Cerebellar nuclear complex (tissue), 1 donor: ENCODE measurements around the gene OR9I1.

ENCODE experiments used
- DNase-seq, 2 experiments: peaks; one replicate each; lab custom pipeline; 2025; lab: John Stamatoyannopoulos, UW

Gene OR9I1

DNA sequence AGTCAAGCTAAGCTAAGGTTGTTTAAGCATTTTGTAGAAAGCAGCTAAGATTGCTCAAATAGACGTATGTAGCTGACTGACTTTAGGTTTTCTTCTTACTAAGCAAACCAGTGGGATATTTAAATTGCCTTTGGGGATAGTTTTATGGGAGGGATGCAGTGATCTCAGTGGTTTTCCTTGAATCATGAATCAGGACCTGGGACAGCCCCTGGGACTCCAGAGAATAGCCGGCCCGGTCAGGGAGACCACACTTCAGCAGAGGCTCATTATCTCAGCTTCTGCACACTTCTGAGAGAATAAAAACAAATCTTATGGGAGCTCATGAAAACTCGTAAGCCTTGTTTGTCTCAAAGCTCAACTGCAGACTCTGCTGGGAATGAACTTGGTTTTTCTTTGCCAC, at the start of gene OR9I1:
OR9I1 (minus strand) TSS at position 62 of the 400 bp plus-strand sequence. CDS start 6,086 bp downstream, outside the sequence.
- no peak for DNase-seq

DNA sequence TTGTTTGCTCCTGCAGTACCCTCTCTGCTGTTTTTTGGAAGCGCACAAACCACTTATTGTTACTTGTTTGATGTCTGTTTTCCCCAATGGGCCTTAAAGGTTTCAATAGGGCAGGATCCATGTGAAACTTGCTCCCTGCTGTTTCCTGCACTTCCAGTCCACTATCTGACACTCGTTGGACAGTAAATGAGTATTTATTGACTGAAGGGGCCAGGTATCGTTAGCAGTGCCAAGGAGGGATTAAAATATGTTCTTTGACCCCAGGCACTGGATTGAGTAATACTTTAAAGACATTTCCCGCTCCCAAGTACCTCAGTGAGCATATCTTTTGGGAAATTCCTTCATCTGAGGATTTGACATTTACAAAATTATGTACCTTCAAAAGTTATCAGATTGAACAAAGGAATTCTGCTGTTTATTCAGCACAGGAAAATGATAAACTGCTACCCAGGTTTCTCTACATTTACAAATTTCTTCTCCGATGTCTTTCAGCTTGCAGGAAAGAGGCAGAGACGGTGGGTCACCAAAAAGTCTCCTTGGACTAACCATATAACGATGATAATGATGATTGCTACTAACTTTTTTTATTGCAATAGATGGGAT, 40.3 kb upstream of the OR9I1 start:
- no peak for DNase-seq

- no peak for DNase-seq
These were observed 39.7 kb upstream of the OR9I1 start for GRCh38 chr11:58164990-58165389.

- DNase-seq = no peak
These were observed 39.1 kb upstream of the OR9I1 start for GRCh38 chr11:58164389-58164788.

GRCh38 chr11:58152781-58153180, 27.5 kb upstream of the OR9I1 start:
- no peak for DNase-seq

- no peak for DNase-seq
These were observed 17.4 kb upstream of the OR9I1 start for GRCh38 chr11:58142761-58143160.

- DNase-seq = no peak
These were observed 9.8 kb upstream of the OR9I1 start for GRCh38 chr11:58135171-58135570.

GRCh38 chr11:58134151-58134550, 8.8 kb upstream of the OR9I1 start:
- DNase-seq = no peak

DNA sequence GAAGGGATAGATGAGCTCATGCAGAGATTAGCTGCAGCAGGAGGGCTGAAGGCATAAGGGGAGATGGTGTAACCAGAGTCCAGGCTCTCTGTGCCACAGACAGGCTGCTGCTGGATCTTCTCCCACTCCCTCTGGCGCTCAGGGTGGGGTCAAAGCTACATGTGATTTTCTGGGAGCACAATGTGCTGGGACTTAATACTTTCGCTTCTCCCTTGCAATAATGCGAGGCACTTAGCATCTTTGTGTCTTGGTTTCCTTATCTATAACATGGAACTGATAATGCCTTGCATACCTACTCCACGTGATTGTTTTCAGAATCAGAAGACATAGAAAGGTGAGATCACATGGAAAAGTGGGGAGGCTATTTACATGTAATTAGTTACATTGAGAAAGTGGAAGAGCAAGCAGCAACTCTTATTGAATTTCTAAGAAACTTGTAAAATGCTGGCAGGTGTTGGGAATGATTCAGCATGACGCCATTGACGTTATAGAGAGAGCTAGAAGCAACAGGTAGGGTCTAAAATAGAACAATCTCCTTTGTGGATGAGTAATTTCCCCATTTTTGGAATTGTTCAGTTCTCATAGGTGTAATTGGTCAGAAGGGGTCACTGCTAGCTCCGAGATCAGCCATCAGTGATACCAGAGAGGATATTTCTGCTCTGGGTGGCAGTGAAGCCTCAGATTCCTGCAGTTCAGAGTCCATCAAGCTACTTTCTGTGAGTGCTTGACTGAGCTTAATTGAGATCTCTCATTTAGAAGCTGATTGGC, 8.2 kb upstream of the OR9I1 start:
- DNase-seq = no peak

GRCh38 chr11:58127350-58127749, 2.0 kb upstream of the OR9I1 start:
- no peak for DNase-seq

- DNase-seq = no peak
These were observed 4.2 kb downstream of the OR9I1 start for GRCh38 chr11:58121096-58121495.

DNA sequence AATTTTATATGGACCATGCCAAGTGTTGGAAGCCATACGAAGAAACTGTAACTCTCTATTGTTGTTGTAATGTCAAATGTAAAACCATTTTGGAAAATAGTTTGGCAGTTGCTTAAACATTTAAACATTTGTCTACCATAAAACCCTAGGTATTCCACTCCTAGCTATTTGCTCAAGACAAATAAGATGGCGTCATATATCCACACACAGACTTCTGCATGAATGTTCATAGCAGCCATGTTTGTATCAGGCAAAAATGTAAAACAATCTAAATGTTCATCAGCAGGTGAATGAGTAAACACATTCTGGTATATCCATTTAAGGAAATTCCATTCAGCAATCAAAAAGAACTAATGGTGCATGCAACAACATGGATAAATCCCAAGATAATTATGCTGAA, 27.9 kb downstream of the OR9I1 start:
- no peak for DNase-seq

DNA sequence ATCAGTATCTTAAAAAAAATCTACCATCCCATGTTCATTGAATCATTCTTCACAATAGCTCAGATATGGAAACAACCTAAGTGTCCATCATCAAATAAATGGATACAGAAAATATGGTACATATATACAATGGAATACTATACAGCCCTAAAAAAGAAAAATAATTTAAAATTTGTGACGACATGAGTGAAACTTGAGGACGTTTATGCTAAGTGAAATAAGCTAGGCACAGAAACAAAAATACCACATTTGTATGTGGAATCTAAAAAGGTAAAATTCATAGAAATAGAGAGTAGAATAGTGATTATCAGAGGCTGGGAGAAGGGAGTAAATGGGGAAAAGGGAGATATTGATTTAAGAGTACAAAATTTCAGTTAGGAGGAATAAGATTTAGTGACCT, 38.8 kb downstream of the OR9I1 start:
- DNase-seq = no peak

DNA sequence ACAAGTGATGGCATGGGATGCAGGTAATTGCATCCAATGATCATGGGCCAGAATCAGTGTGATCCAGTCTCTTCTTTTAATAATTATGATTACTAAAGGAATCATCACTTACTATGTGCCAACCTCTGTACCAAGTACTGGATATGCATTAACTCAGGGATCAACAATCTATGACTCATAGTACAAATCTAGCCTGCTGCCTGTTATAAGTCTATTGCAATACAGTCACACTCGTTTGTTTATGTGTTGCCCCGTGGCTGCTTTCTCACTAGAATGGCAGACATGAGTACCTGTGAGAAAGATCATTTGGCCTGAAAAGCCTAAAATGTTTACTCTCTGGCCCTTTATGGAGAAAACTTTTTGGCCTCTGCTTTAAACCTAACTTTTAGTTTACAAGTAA, 49.5 kb downstream of the OR9I1 start:
- no peak for DNase-seq

GRCh38 chr11:58070585-58070984, 54.7 kb downstream of the OR9I1 start:
- DNase-seq = no peak

DNA sequence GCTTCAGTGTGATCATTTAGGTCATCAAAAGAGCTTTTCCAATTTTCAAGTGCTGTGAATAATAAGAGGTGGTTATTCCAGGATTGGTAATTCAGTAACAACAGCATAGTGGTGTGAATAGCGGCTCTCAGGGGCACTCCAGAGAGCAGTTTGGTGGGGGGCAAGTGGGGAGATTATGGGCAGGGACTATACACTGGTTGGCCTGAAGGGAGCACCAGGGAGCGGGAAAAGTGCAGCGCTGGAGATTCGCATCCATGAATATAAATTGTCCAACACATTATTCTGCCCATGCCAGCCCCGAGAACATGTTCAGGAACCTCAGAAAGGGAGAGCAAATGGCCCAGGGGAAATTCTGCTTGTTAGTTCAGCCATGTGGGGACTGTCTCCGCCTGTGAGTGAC, 56.7 kb downstream of the OR9I1 start:
- DNase-seq = no peak

- DNase-seq = no peak
These were observed 57.6 kb downstream of the OR9I1 start for GRCh38 chr11:58067685-58068084.
